Activated naive CD8-positive, alpha-beta T cell treated with anti-CD3 and anti-CD28 coated beads, Interleukin-2, amount 50 U/mL, for 16 hours (primary cell): Measurements from ENCODE around the gene RPN2.

ENCODE experiments used
- DNase-seq: peaks from one replicate; pipeline ENCODE4 v3.0.0-alpha.2; 2020; ENCODE audit warnings: low read depth, low spot score

The RPN2 gene

GRCh38 chr20:37218976-37219375 lies 39.8 kb downstream of the RPN2 start:
- DNase-seq: no peak

- no peak for DNase-seq
Measured at GRCh38 chr20:37219751-37220668, 40.9 kb downstream of the RPN2 start.

GRCh38 chr20:37220731-37221130 lies 41.6 kb downstream of the RPN2 start:
- DNase-seq: no peak

- no peak for DNase-seq
Measured at GRCh38 chr20:37222086-37222485, 43.0 kb downstream of the RPN2 start.

- no peak for DNase-seq
Measured at GRCh38 chr20:37223053-37223452, 43.9 kb downstream of the RPN2 start.

GRCh38 chr20:37225146-37225545 lies 46.0 kb downstream of the RPN2 start:
- DNase-seq: no peak

GRCh38 chr20:37226889-37227288 lies 47.8 kb downstream of the RPN2 start:
- DNase-seq: no peak

GRCh38 chr20:37228082-37228481 lies 49.0 kb downstream of the RPN2 start:
- no peak for DNase-seq

- DNase-seq: no peak
Measured at GRCh38 chr20:37228656-37229055, 49.5 kb downstream of the RPN2 start.

- DNase-seq: no peak
Measured at GRCh38 chr20:37229357-37229756, 50.2 kb downstream of the RPN2 start.

GRCh38 chr20:37230200-37230599 lies 51.1 kb downstream of the RPN2 start:
- no peak for DNase-seq

GRCh38 chr20:37231947-37232630 lies 53.0 kb downstream of the RPN2 start:
- DNase-seq: no peak

- no peak for DNase-seq
Measured at GRCh38 chr20:37233548-37234253, 54.6 kb downstream of the RPN2 start.

- no peak for DNase-seq
Measured at GRCh38 chr20:37234254-37234581, 55.1 kb downstream of the RPN2 start.

GRCh38 chr20:37235065-37235464 lies 55.9 kb downstream of the RPN2 start:
- no peak for DNase-seq

- DNase-seq: no peak
Measured at GRCh38 chr20:37236462-37236861, 57.3 kb downstream of the RPN2 start.

GRCh38 chr20:37237656-37238055 lies 58.5 kb downstream of the RPN2 start:
- DNase-seq: no peak

- DNase-seq: no peak
Measured at GRCh38 chr20:37238426-37238825, 59.3 kb downstream of the RPN2 start.

GRCh38 chr20:37238935-37239451 lies 59.9 kb downstream of the RPN2 start:
- no peak for DNase-seq

- DNase-seq: no peak
Measured at GRCh38 chr20:37240337-37241067, 61.4 kb downstream of the RPN2 start.

GRCh38 chr20:37242503-37242902 lies 63.4 kb downstream of the RPN2 start:
- no peak for DNase-seq
